AG04450 (cell line): ENCODE data around the gene UBASH3A. TPM values are rescaled to one million over a fixed set of nuclear protein-coding genes. Genes with fewer than 3 reads are reported as not detected.

Experiments
- CTCF ChIA-PET: fragments of 300-600, 350-600 bp; formaldehyde crosslinking; extraction: SDS; loops from one replicate; lab custom pipeline; 2022; ENCODE audit warnings: antibody characterized with exemption, inconsistent platforms; lab: Charles Lee
- POLR2A ChIA-PET: fragments of 350-600 bp; formaldehyde crosslinking; extraction: SDS; loops from one replicate; lab custom pipeline; 2021; ENCODE audit warnings: antibody characterized with exemption, inconsistent platforms; lab: Yijun Ruan, JAX
- DNase-seq: peaks from one replicate; pipeline ENCODE4 v3.0.0-alpha.2; 2011; ENCODE audit warnings: low read depth, low spot score
- H3K27ac ChIP-seq: one replicate; pipeline ENCODE4 v1.5.1; 2012; ENCODE audit warnings: low read depth, low read length, control low read depth
- H3K27me3 ChIP-seq: one replicate; pipeline ENCODE4 v1.6.0; 2012; ENCODE audit warnings: low read length; ENCODE audit not compliant: control insufficient read depth, insufficient read depth
- H3K4me3 ChIP-seq: 2 replicates; pipeline ENCODE4 v1.5.1; 2011; ENCODE audit warnings: mild to moderate bottlenecking, low read depth, low read length, control low read depth
- H3K9me3 ChIP-seq: 2 replicates; pipeline ENCODE4 v1.5.1; 2012; ENCODE audit warnings: low read length; ENCODE audit not compliant: control insufficient read depth, insufficient read depth
- CTCF ChIP-seq: IDR thresholded peaks from 2 replicates; pipeline ENCODE4 v1.5.1; 2011; ENCODE audit warnings: low read depth, low read length, control low read depth, inconsistent platforms
- polyA plus RNA-seq: library from polyadenylated mRNA; depleted of rRNA; stranded (reverse); fragments of >200 nt; gene quantifications from 2 replicates; pipeline ENCODE4 v1.2.3, GENCODE V29; 2011

UBASH3A gene
- polyA plus RNA-seq, 1 experiment: not detected

- Histone ChIP-seq H3K9me3 (no peaks in the 10 kb centered on the region; the same call in 1 of the 2 replicates), H3K27me3 (no peaks in the 10 kb centered on the region), H3K4me3 (no peak overlapping the region), H3K27ac (no peak overlapping the region)
- no peak for DNase-seq
- no peak for TF ChIP-seq CTCF
- ChIA-PET CTCF (interaction anchor here (1.4 kb wide), 1 partner anchor 20 kb away, joined by 3 read pairs; no protein-coding TSS in a partner anchor), POLR2A (no interaction called here)
Measured at GRCh38 chr21:42401154-42401553, 2.5 kb upstream of the UBASH3A start.

- peaks cover 2% of the 10 kb centered on the region for H3K27me3 ChIP-seq
- no peak for DNase-seq
- no peak for TF ChIP-seq CTCF
- ChIA-PET POLR2A (no interaction called here), CTCF (no interaction called here)
- H3K4me3 ChIP-seq: no peak overlapping the region
- no peak overlapping the region for H3K27ac ChIP-seq
- H3K9me3 ChIP-seq: no peaks in the 10 kb centered on the region; the same call in 1 of the 2 replicates
Measured at GRCh38 chr21:42401820-42402251, 1.9 kb upstream of the UBASH3A start.

GRCh38 chr21:42404539-42404938, 837 bp downstream of the UBASH3A start:
- no peak for TF ChIP-seq CTCF
- Histone ChIP-seq H3K9me3 (no peaks in the 10 kb centered on the region; the same call in 1 of the 2 replicates), H3K4me3 (no peak overlapping the region), H3K27me3 (peaks cover 2% of the 10 kb centered on the region), H3K27ac (no peak overlapping the region)
- no peak for DNase-seq
- POLR2A ChIA-PET: no interaction called here
- CTCF ChIA-PET: no interaction called here

GRCh38 chr21:42405064-42406013, 1.6 kb downstream of the UBASH3A start:
- no peaks in the 10 kb centered on the region; the same call in 1 of the 2 replicates for H3K9me3 ChIP-seq
- H3K4me3 ChIP-seq: no peak overlapping the region
- ChIA-PET POLR2A (no interaction called here), CTCF (no interaction called here)
- TF ChIP-seq CTCF: no peak
- no peak overlapping the region for H3K27ac ChIP-seq
- H3K27me3 ChIP-seq: peaks cover 2% of the 10 kb centered on the region
- no peak for DNase-seq

GRCh38 chr21:42406201-42406621, 2.5 kb downstream of the UBASH3A start:
- Histone ChIP-seq H3K27me3 (peaks cover 2% of the 10 kb centered on the region), H3K27ac (no peak overlapping the region), H3K9me3 (no peaks in the 10 kb centered on the region; the same call in 1 of the 2 replicates), H3K4me3 (no peak overlapping the region)
- TF ChIP-seq CTCF: no peak
- ChIA-PET CTCF (no interaction called here), POLR2A (no interaction called here)
- no peak for DNase-seq
